H9 (cell line): Measurements from ENCODE around the gene USF3. TPM values are rescaled to one million over a fixed set of nuclear protein-coding genes. Genes with fewer than 3 reads are reported as not detected.
A peak's percentile ranks its signal among the peaks of the same experiment; 100 is the strongest.

Experiments used
- DNase-seq: peaks from one replicate; pipeline ENCODE4 v3.0.0-alpha.2; 2017
- H2AFZ ChIP-seq: one replicate; pipeline ENCODE4 v1.6.1; 2013; ENCODE audit warnings: mild to moderate bottlenecking, low read length, control low read depth, moderate library complexity
- H2AK5ac ChIP-seq: 2 replicates; pipeline ENCODE4 v1.6.1; 2013; ENCODE audit warnings: low read length, control low read depth, mixed read lengths; ENCODE audit not compliant: insufficient read length
- H2BK120ac ChIP-seq: one replicate; pipeline ENCODE4 v1.6.1; 2013; ENCODE audit warnings: low read depth, mild to moderate bottlenecking, low read length, control low read depth, inconsistent platforms; ENCODE audit not compliant: poor library complexity, severe bottlenecking
- H2BK12ac ChIP-seq: 2 replicates; pipeline ENCODE4 v1.6.1; 2013; ENCODE audit warnings: low read length, control low read depth, mixed read lengths, low read depth; ENCODE audit not compliant: insufficient read length
- H2BK15ac ChIP-seq: 2 replicates; pipeline ENCODE4 v1.6.1; 2013; ENCODE audit warnings: low read depth, low read length, control low read depth
- H2BK20ac ChIP-seq: one replicate; pipeline ENCODE4 v1.6.1; 2013; ENCODE audit warnings: low read depth, mild to moderate bottlenecking, low read length, control low read depth, inconsistent platforms; ENCODE audit not compliant: poor library complexity, severe bottlenecking
- H2BK5ac ChIP-seq: 2 replicates; pipeline ENCODE4 v1.6.1; 2013; ENCODE audit warnings: low read length, control low read depth, mixed read lengths; ENCODE audit not compliant: insufficient read length
- H3K14ac ChIP-seq: 2 replicates; pipeline ENCODE4 v1.6.1; 2013; ENCODE audit warnings: low read length, control low read depth; ENCODE audit not compliant: insufficient read depth
- H3K18ac ChIP-seq: 2 replicates; pipeline ENCODE4 v1.6.1; 2013; ENCODE audit warnings: low read depth, mild to moderate bottlenecking, mixed read lengths, low read length, control low read depth; ENCODE audit not compliant: insufficient read length
- H3K23ac ChIP-seq: 2 replicates; pipeline ENCODE4 v1.6.1; 2013; ENCODE audit warnings: low read length, control low read depth, mixed read lengths, low read depth; ENCODE audit not compliant: insufficient read length
- H3K23me2 ChIP-seq: 2 replicates; pipeline ENCODE4 v1.6.1; 2013; ENCODE audit warnings: low read depth, mild to moderate bottlenecking, mixed read lengths, low read length, control low read depth; ENCODE audit not compliant: insufficient read length, poor library complexity, severe bottlenecking
- H3K27ac ChIP-seq: 2 replicates; pipeline ENCODE4 v1.5.1; 2013; ENCODE audit warnings: low read length, control low read depth, mixed read lengths, low read depth; ENCODE audit not compliant: insufficient read length
- H3K27me3 ChIP-seq: 2 replicates; pipeline ENCODE4 v1.6.1; 2013; ENCODE audit warnings: low read length, control low read depth, inconsistent platforms; ENCODE audit not compliant: insufficient read depth
- H3K4ac ChIP-seq: 2 replicates; pipeline ENCODE4 v1.6.1; 2013; ENCODE audit warnings: low read depth, mild to moderate bottlenecking, control low read depth, inconsistent platforms, low read length, moderate library complexity
- H3K4me1 ChIP-seq: 2 replicates; pipeline ENCODE4 v1.6.1; 2013; ENCODE audit warnings: low read length, control low read depth, inconsistent platforms; ENCODE audit not compliant: insufficient read depth
- H3K4me2 ChIP-seq: 2 replicates; pipeline ENCODE4 v1.6.1; 2013; ENCODE audit warnings: low read length, control low read depth, mixed read lengths; ENCODE audit not compliant: insufficient read length, insufficient read depth
- H3K56ac ChIP-seq: 2 replicates; pipeline ENCODE4 v1.6.1; 2013; ENCODE audit warnings: low read depth, mild to moderate bottlenecking, mixed read lengths, low read length, control low read depth; ENCODE audit not compliant: insufficient read length
- H3K79me1 ChIP-seq: 2 replicates; pipeline ENCODE4 v1.6.1; 2013; ENCODE audit warnings: low read depth, mild to moderate bottlenecking, moderate library complexity, low read length, control low read depth, inconsistent platforms; ENCODE audit not compliant: insufficient read depth, poor library complexity, severe bottlenecking
- H3K79me2 ChIP-seq: 2 replicates; pipeline ENCODE4 v1.6.1; 2013; ENCODE audit warnings: low read length, control low read depth, inconsistent platforms; ENCODE audit not compliant: insufficient read depth
- H3K9ac ChIP-seq: 2 replicates; pipeline ENCODE4 v1.6.1; 2013; ENCODE audit warnings: low read length, control low read depth, mixed read lengths; ENCODE audit not compliant: insufficient read length; ENCODE audit errors: extremely low read depth
- H3K9me3 ChIP-seq: one replicate; pipeline ENCODE4 v1.6.1; 2013; ENCODE audit warnings: low read depth, low read length, inconsistent platforms; ENCODE audit not compliant: control insufficient read depth
- H3T11ph ChIP-seq: one replicate; pipeline ENCODE4 v1.6.1; 2013; ENCODE audit warnings: mild to moderate bottlenecking, low read length, control low read depth, inconsistent platforms
- H4K20me1 ChIP-seq: one replicate; pipeline ENCODE4 v1.6.1; 2013; ENCODE audit not compliant: control insufficient read depth, insufficient read length, insufficient read depth
- H4K5ac ChIP-seq: 2 replicates; pipeline ENCODE4 v1.6.1; 2013; ENCODE audit warnings: low read depth, mild to moderate bottlenecking, mixed read lengths, low read length, control low read depth; ENCODE audit not compliant: insufficient read length
- H4K8ac ChIP-seq: replicated peaks from 2 replicates; pipeline ENCODE4 v1.6.1; 2013; ENCODE audit warnings: low read length, control low read depth, mixed read lengths, low read depth; ENCODE audit not compliant: insufficient read length
- H4K91ac ChIP-seq: 2 replicates; pipeline ENCODE4 v1.6.1; 2013; ENCODE audit warnings: low read depth, mild to moderate bottlenecking, moderate library complexity, mixed read lengths, low read length, control low read depth; ENCODE audit not compliant: insufficient read length
- H3K27ac Mint-ChIP-seq, 3 experiments: 2 replicates in 2 of 3; 3 replicates in 1 of 3; pipeline ENCODE4 v1.8.0; 2020 to 2021; ENCODE audit warnings: mixed read lengths in 3 of 3, mild to moderate bottlenecking in 1 of 3, moderate library complexity in 1 of 3
- H3K27me3 Mint-ChIP-seq: 2 replicates; pipeline ENCODE4 v1.8.0; 2021; ENCODE audit warnings: low read depth, mild to moderate bottlenecking, moderate library complexity, mixed read lengths
- H3K36me3 Mint-ChIP-seq, 3 experiments: 2 replicates in 2 of 3; 3 replicates in 1 of 3; pipeline ENCODE4 v1.8.0; 2020 to 2021; ENCODE audit warnings: low read depth in 3 of 3, mixed read lengths in 3 of 3; ENCODE audit not compliant: insufficient read depth in 1 of 3
- H3K4me1 Mint-ChIP-seq, 2 experiments: 2 replicates each; pipeline ENCODE4 v1.8.0; 2020; ENCODE audit warnings: mixed read lengths in 2 of 2
- H3K4me3 Mint-ChIP-seq, 2 experiments: 2 replicates in 1 of 2; 3 replicates in 1 of 2; pipeline ENCODE4 v1.8.0; 2020 to 2021; ENCODE audit warnings: mild to moderate bottlenecking in 2 of 2, mixed read lengths in 2 of 2, moderate library complexity in 1 of 2
- H3K9me3 Mint-ChIP-seq, 2 experiments: 2 replicates in 1 of 2; 3 replicates in 1 of 2; pipeline ENCODE4 v1.8.0; 2020; ENCODE audit warnings: mild to moderate bottlenecking in 2 of 2, mixed read lengths in 2 of 2, moderate library complexity in 1 of 2
- WGBS: extraction: QIAGEN DNeasy Blood & Tissue Kit; methylation state at CpG from one replicate; pipeline ENCODE4 v1.1.7; 2013; ENCODE audit warnings: missing lambda C conversion rate, low lambda C conversion rate, mixed read lengths; ENCODE audit not compliant: insufficient read length; ENCODE audit errors: extremely low coverage; 5-methylcytosine and 5-hydroxymethylcytosine counted together
- total RNA-seq: library from RNA; stranded (reverse); gene quantifications from 2 replicates; pipeline ENCODE4 v1.2.1, GENCODE V29; 2021
- TF ChIP-seq, protein P1 (sequence below): fragments of 200-600 bp; sonication (generic); conservative IDR thresholded peaks from 3 replicates; pipeline ENCODE4 v1.8.0; 2021; ENCODE audit warnings: antibody characterized with exemption, mild to moderate bottlenecking

The USF3 gene
- total RNA-seq, 1 experiment from 2014 or later: 13.8 TPM

DNA sequence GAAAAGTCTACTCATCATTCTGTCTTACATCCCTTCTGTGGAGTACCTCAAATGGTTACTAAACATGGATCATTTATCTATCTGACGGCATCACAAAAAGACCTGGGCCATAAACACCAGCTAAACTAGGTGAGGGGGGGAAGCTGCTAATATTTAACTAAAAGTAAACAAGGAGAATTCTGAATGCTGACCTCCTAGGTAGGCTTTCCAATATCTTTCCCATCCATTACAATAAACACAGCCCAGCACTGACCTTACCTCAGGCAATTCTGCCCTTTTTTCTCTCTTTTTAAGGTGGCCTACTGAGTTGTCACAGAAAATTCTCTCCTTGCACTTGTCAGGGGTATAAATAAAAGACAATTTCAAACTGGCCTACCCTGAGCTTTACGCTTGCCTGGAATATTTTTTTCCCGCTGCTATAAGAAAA is 33.1 kb downstream of the USF3 start:
- Histone ChIP-seq H3K14ac (no peak overlapping the region), H3K9ac (no peak overlapping the region), H3K9me3 (no peaks in the 10 kb centered on the region), H4K5ac (no peak overlapping the region), H3K4ac (no peak overlapping the region), H2AK5ac (no peak overlapping the region), H4K8ac (no peak overlapping the region), H3T11ph (no peak overlapping the region), H2BK120ac (no peak overlapping the region), H3K4me1 (no peaks in the 10 kb centered on the region), H2BK20ac (no peak overlapping the region), H3K23ac (no peak overlapping the region), H3K4me2 (no peak overlapping the region), H2AFZ (no peak overlapping the region), H2BK15ac (no peak overlapping the region), H2BK5ac (no peak overlapping the region), H4K20me1 (no peaks in the 10 kb centered on the region), H2BK12ac (no peak overlapping the region), H3K23me2 (no peaks in the 10 kb centered on the region), H3K56ac (no peak overlapping the region), H3K18ac (no peak overlapping the region), H4K91ac (no peak overlapping the region), H3K79me2 (no peaks in the 10 kb centered on the region), H3K79me1 (no peaks in the 10 kb centered on the region), H3K27ac (no peak overlapping the region), H3K27me3 (no peaks in the 10 kb centered on the region)
- Mint-ChIP-seq H3K27me3 (no peaks in the 10 kb centered on the region), H3K4me3 (no peak overlapping the region), H3K4me1 (peaks cover 10 to 13% of the 10 kb centered on the region in 2 experiments), H3K36me3 (peaks cover 8 to 17% (median 16%) of the 10 kb centered on the region in 3 experiments; a peak in 6 of 7 replicates), H3K9me3 (no peaks in the 10 kb centered on the region), H3K27ac (0 out of 7 replicates have a peak overlapping the region, but pooled peaks of 1 of the 3 experiments have one; percentile 39)
- no CpG with 5 or more reads among the region's 3 CpGs for WGBS
- TF ChIP-seq, protein P1, sequence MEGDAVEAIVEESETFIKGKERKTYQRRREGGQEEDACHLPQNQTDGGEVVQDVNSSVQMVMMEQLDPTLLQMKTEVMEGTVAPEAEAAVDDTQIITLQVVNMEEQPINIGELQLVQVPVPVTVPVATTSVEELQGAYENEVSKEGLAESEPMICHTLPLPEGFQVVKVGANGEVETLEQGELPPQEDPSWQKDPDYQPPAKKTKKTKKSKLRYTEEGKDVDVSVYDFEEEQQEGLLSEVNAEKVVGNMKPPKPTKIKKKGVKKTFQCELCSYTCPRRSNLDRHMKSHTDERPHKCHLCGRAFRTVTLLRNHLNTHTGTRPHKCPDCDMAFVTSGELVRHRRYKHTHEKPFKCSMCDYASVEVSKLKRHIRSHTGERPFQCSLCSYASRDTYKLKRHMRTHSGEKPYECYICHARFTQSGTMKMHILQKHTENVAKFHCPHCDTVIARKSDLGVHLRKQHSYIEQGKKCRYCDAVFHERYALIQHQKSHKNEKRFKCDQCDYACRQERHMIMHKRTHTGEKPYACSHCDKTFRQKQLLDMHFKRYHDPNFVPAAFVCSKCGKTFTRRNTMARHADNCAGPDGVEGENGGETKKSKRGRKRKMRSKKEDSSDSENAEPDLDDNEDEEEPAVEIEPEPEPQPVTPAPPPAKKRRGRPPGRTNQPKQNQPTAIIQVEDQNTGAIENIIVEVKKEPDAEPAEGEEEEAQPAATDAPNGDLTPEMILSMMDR: no peak
- no peak for DNase-seq
